ENCODE measurements around the gene F5. TPM values are rescaled to one million over a fixed set of nuclear protein-coding genes. Genes with fewer than 3 reads are reported as not detected.

Gene F5
- total and polyA plus RNA-seq, 3 experiments from 2014 or later: 0.06 to 76.5 (median 72.2) TPM

DNA sequence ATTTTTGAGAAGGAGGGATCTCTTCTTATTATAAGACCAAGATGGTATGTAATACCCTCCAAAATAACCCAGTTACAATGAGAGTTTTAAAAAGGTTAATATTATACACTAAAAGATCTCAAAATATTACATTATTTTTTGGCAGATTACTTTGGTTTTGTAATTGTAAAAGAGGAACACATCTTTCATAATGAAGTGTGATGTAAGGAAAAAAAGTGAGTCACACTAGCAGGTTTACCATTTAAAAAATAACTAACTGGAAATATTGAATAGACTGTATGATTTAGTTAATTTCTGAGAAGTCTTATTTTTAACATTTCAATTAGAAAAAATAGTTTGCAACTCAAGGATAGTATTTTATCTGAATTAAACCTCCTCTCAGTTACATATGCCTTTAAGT is 1.1 kb downstream of the F5 start:
- Histone ChIP-seq H3K4me1 (ENCODE audit: insufficient read depth, low read length) (peaks cover 19% of the 10 kb centered on the region), H3K9me3 (ENCODE audit: low read length) (no peaks in the 10 kb centered on the region), H3K4me3 (ENCODE audit: low read length) (peak overlapping the region; percentile 17), H3K36me3 (ENCODE audit: insufficient read depth, low read length) (no peaks in the 10 kb centered on the region), H3K27ac (ENCODE audit: low read depth, low read length) (no peak overlapping the region), H3K27me3 (ENCODE audit: insufficient read depth, low read length, poor library complexity, severe bottlenecking) (peaks cover 5% of the 10 kb centered on the region)
- no peaks in the 10 kb centered on the region for H3K36me3 Mint-ChIP-seq
- peak overlapping the region in 1 of 7 donors; percentile 83 for H3K4me3 Mint-ChIP-seq
- peaks cover 18 to 38% of the 10 kb centered on the region in 2 donors for H3K27me3 Mint-ChIP-seq
- ChIA-PET POLR2A (no interaction called here), CTCF (interaction anchor here (1.3 to 1.6 kb wide), 2 partner anchors 33 to 982 kb away, joined by 4 to 5 read pairs; no protein-coding TSS in a partner anchor)
- DNase-seq: no peak
- no peak overlapping the region for H3K27ac Mint-ChIP-seq
- no peaks in the 10 kb centered on the region for H3K9me3 Mint-ChIP-seq
- peaks cover 14 to 35% (median 26%) of the 10 kb centered on the region in 3 donors for H3K4me1 Mint-ChIP-seq

DNA sequence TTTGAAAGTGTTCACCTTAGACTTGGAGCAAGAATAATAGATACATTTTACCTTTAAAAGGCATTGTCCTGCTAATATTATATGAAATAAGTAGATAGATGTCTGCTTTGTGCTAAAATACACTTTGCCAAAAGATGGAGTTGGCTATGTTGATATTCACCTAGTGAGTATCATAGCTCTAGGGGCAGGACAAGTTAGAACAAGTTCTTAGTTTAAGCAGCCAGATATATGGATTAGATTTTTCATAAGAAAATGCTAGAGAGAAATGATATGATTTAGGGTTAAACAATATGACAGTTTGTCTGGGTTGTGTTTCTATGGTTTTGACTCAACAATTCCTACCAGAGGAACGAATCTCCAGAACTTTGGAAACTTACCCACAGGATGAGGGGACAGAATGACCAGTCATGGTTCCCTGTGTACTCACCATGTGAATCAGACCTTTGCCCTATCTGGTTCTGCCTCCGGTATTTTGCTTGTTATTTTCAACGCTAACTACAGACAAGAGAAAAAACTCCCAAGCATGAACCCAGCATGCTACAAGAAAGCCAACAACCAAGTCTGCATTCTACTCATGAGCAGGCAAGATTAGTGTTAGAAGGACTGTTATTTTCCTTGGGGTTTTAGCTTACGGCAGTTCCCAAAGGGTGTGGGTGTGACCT is 1.7 kb downstream of the F5 start:
- H3K36me3 Mint-ChIP-seq: no peaks in the 10 kb centered on the region
- peaks cover 17 to 38% of the 10 kb centered on the region in 2 donors for H3K27me3 Mint-ChIP-seq
- Histone ChIP-seq H3K4me1 (ENCODE audit: insufficient read depth, low read length) (peaks cover 19% of the 10 kb centered on the region), H3K27me3 (ENCODE audit: insufficient read depth, low read length, poor library complexity, severe bottlenecking) (peaks cover 5% of the 10 kb centered on the region), H3K4me3 (ENCODE audit: low read length) (peak overlapping the region; percentile 17), H3K9me3 (ENCODE audit: low read length) (no peaks in the 10 kb centered on the region), H3K27ac (ENCODE audit: low read depth, low read length) (no peak overlapping the region), H3K36me3 (ENCODE audit: insufficient read depth, low read length) (no peaks in the 10 kb centered on the region)
- H3K4me1 Mint-ChIP-seq: peaks cover 14 to 35% (median 26%) of the 10 kb centered on the region in 3 donors
- peak overlapping the region in 2 of 7 donors; percentile 14 to 61 for H3K4me3 Mint-ChIP-seq
- no peak overlapping the region for H3K27ac Mint-ChIP-seq
- no peaks in the 10 kb centered on the region for H3K9me3 Mint-ChIP-seq
- no peak for DNase-seq
- CTCF ChIA-PET: interaction anchor here (1.3 to 2.2 kb wide), 2 partner anchors 127 to 981 kb away, joined by 4 to 5 read pairs; no protein-coding TSS in a partner anchor
- POLR2A ChIA-PET: no interaction called here

DNA sequence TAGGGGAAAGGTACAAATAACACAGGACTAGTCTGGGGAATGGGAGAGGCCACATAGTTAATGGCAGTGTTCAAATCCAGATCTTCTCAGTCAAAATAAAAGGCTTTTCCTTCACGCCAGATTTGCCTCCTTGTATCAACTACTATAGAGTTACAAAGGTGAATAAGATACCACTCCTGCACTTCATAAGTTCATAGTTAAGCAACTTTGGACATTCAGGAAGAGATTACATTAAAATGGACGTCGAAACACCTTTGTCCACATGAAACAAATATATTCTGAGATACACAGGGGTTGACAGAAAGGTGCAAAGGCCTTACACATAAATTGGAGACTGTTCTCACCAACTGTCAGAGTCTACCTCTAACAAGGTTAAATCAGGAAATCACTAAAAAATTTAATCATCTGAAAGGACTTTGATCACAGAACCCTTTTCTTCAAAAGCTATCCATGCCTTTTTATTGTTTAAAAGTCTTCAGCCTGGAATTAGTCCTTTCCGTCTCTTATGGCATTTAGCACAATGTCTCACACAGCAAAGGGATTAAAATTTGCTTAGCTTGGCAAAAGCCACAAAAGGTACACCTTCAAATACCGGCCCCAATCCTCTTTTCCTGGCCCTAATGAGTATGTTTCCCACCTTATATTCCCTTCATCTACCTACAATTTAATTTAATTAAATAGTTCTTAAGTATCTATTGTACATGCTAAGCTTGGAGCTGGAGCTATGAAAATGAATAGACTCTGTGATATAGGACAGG is 8.1 kb downstream of the F5 start:
- ChIA-PET CTCF (no interaction called here), POLR2A (no interaction called here)
- no peak overlapping the region for H3K4me3 ChIP-seq (ENCODE audit: low read length)
- H3K4me1 ChIP-seq (ENCODE audit: insufficient read depth, low read length): no peaks in the 10 kb centered on the region
- H3K4me1 Mint-ChIP-seq: no peaks in the 10 kb centered on the region
- H3K9me3 ChIP-seq (ENCODE audit: low read length): no peaks in the 10 kb centered on the region
- no peak overlapping the region for H3K4me3 Mint-ChIP-seq
- DNase-seq: no peak
- H3K9me3 Mint-ChIP-seq: no peaks in the 10 kb centered on the region
- H3K36me3 ChIP-seq (ENCODE audit: insufficient read depth, low read length): no peaks in the 10 kb centered on the region
- peaks cover 0 to 1% (median 0%) of the 10 kb centered on the region in 3 donors for H3K36me3 Mint-ChIP-seq
- peaks cover 5 to 19% of the 10 kb centered on the region in 2 donors for H3K27me3 Mint-ChIP-seq
- no peaks in the 10 kb centered on the region for H3K27me3 ChIP-seq (ENCODE audit: insufficient read depth, low read length, poor library complexity, severe bottlenecking)
- H3K27ac Mint-ChIP-seq: no peak overlapping the region
- H3K27ac ChIP-seq (ENCODE audit: low read depth, low read length): no peak overlapping the region

DNA sequence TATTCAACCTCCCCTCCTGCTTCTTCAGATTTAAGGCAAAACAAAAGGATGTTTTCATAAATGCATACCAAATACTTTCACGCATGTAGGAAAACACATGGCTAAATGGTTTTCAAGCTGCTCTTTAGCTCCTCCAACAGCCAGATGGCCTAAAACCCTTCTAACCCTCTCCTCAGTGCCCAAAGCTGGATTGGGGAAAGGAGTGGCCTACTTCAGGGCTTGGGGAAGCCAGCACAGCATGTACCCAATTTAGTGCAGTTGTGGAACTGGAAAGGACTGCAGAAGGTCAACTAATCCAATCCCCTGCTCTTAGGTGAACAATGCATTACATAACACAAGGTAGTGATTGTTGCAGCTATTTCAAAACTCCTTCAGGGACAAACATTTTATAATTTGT is 9.3 kb downstream of the F5 start:
- Histone ChIP-seq H3K4me3 (ENCODE audit: low read length) (no peak overlapping the region), H3K4me1 (ENCODE audit: insufficient read depth, low read length) (no peaks in the 10 kb centered on the region), H3K9me3 (ENCODE audit: low read length) (no peaks in the 10 kb centered on the region), H3K27me3 (ENCODE audit: insufficient read depth, low read length, poor library complexity, severe bottlenecking) (no peaks in the 10 kb centered on the region), H3K36me3 (ENCODE audit: insufficient read depth, low read length) (no peaks in the 10 kb centered on the region), H3K27ac (ENCODE audit: low read depth, low read length) (no peak overlapping the region)
- ChIA-PET CTCF (interaction anchor here (1.6 to 1.7 kb wide), 2 partner anchors 10 to 135 kb away, joined by 4 to 5 read pairs; partner anchors contain the start of gene F5), POLR2A (no interaction called here)
- Mint-ChIP-seq H3K27ac (no peak overlapping the region), H3K27me3 (peaks cover 5 to 13% of the 10 kb centered on the region in 2 donors), H3K9me3 (no peaks in the 10 kb centered on the region), H3K4me1 (peaks cover 0 to 8% (median 6%) of the 10 kb centered on the region in 3 donors), H3K36me3 (peaks cover 0 to 1% (median 0%) of the 10 kb centered on the region in 3 donors), H3K4me3 (no peak overlapping the region)
- DNase-seq: no peak

GRCh38 chr1:169576241-169576934 is 9.9 kb downstream of the F5 start:
- no peak for DNase-seq
- Mint-ChIP-seq H3K4me3 (no peak overlapping the region), H3K9me3 (no peaks in the 10 kb centered on the region), H3K36me3 (peaks cover 0 to 1% (median 0%) of the 10 kb centered on the region in 3 donors), H3K4me1 (peaks cover 0 to 14% (median 11%) of the 10 kb centered on the region in 3 donors), H3K27me3 (peaks cover 5 to 13% of the 10 kb centered on the region in 2 donors), H3K27ac (no peak overlapping the region)
- no peaks in the 10 kb centered on the region for H3K4me1 ChIP-seq (ENCODE audit: insufficient read depth, low read length)
- H3K36me3 ChIP-seq (ENCODE audit: insufficient read depth, low read length): no peaks in the 10 kb centered on the region
- no peaks in the 10 kb centered on the region for H3K9me3 ChIP-seq (ENCODE audit: low read length)
- CTCF ChIA-PET: interaction anchor here (1.6 to 1.7 kb wide), 2 partner anchors 10 to 136 kb away, joined by 4 to 5 read pairs; partner anchors contain the start of gene F5
- no peak overlapping the region for H3K27ac ChIP-seq (ENCODE audit: low read depth, low read length)
- POLR2A ChIA-PET: no interaction called here
- no peak overlapping the region for H3K4me3 ChIP-seq (ENCODE audit: low read length)
- no peaks in the 10 kb centered on the region for H3K27me3 ChIP-seq (ENCODE audit: insufficient read depth, low read length, poor library complexity, severe bottlenecking)

GRCh38 chr1:169574336-169574735 is 11.9 kb downstream of the F5 start:
- POLR2A ChIA-PET: no interaction called here
- Mint-ChIP-seq H3K4me3 (no peak overlapping the region), H3K36me3 (peaks cover 0 to 1% (median 0%) of the 10 kb centered on the region in 3 donors), H3K9me3 (no peaks in the 10 kb centered on the region), H3K4me1 (peaks cover 0 to 19% (median 14%) of the 10 kb centered on the region in 3 donors), H3K27me3 (peaks cover 7 to 13% of the 10 kb centered on the region in 2 donors), H3K27ac (no peak overlapping the region)
- H3K9me3 ChIP-seq (ENCODE audit: low read length): no peaks in the 10 kb centered on the region
- no peaks in the 10 kb centered on the region for H3K36me3 ChIP-seq (ENCODE audit: insufficient read depth, low read length)
- H3K4me1 ChIP-seq (ENCODE audit: insufficient read depth, low read length): no peaks in the 10 kb centered on the region
- no peak overlapping the region for H3K27ac ChIP-seq (ENCODE audit: low read depth, low read length)
- CTCF ChIA-PET: no interaction called here
- H3K27me3 ChIP-seq (ENCODE audit: insufficient read depth, low read length, poor library complexity, severe bottlenecking): no peaks in the 10 kb centered on the region
- DNase-seq: no peak
- H3K4me3 ChIP-seq (ENCODE audit: low read length): no peak overlapping the region

- H3K27me3 Mint-ChIP-seq: peaks cover 7 to 13% of the 10 kb centered on the region in 2 donors
- DNase-seq: no peak
- H3K27ac Mint-ChIP-seq: peak overlapping the region in 1 of 8 donors; percentile 93
- H3K9me3 Mint-ChIP-seq: no peaks in the 10 kb centered on the region
- H3K36me3 Mint-ChIP-seq: peaks cover 0 to 1% (median 0%) of the 10 kb centered on the region in 3 donors
- CTCF ChIA-PET: no interaction called here
- H3K27ac ChIP-seq (ENCODE audit: low read depth, low read length): no peak overlapping the region
- no peaks in the 10 kb centered on the region for H3K9me3 ChIP-seq (ENCODE audit: low read length)
- H3K4me3 ChIP-seq (ENCODE audit: low read length): no peak overlapping the region
- H3K4me1 ChIP-seq (ENCODE audit: insufficient read depth, low read length): no peaks in the 10 kb centered on the region
- POLR2A ChIA-PET: no interaction called here
- no peaks in the 10 kb centered on the region for H3K27me3 ChIP-seq (ENCODE audit: insufficient read depth, low read length, poor library complexity, severe bottlenecking)
- H3K4me3 Mint-ChIP-seq: no peak overlapping the region
- peaks cover 0 to 19% (median 14%) of the 10 kb centered on the region in 3 donors for H3K4me1 Mint-ChIP-seq
- no peaks in the 10 kb centered on the region for H3K36me3 ChIP-seq (ENCODE audit: insufficient read depth, low read length)
These were observed 14.1 kb downstream of the F5 start for GRCh38 chr1:169572187-169572586.

Data from CD8-positive, alpha-beta memory T cell (primary cell).